GM19240 (cell line): Measurements from ENCODE around the gene IL12RB1.
A peak's percentile ranks its signal among the peaks of the same experiment; 100 is the strongest.
"Not testable (repeated sequence)": the region's sequence is repeated elsewhere in the genome, so short reads cannot be mapped to it uniquely, and the experiment has no call there.

Experiments
- DNase-seq: peaks from one replicate; pipeline ENCODE4 v3.0.0; 2011; ENCODE audit warnings: low spot score; ENCODE audit not compliant: insufficient read length

Gene IL12RB1

GRCh38 chr19:18112989-18113478 lies 26.3 kb upstream of the IL12RB1 start:
- DNase-seq: peak; percentile 74

GRCh38 chr19:18110609-18111232 lies 24.0 kb upstream of the IL12RB1 start:
- DNase-seq: no peak

- DNase-seq: no peak
Observed at GRCh38 chr19:18109733-18110608, 23.2 kb upstream of the IL12RB1 start.

DNA sequence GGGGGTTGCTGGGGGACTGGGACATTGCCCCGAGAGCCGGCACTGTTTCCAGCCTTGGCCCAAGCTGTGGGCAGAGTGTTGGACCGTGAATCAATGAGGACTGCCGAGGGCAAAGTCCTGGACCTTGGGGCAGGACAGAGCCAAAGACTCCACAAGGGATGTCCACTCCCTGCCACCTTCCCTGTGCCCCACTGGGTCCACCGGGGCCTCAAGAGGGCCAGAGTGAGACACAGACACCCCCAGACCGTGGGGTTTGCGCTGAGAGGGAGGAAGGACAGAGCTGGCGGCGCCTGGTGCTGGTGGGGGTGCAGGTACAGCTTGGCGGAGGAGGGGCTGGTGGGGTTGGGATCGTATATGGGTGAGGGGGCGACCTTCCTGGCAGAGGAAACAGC lies 22.6 kb upstream of the IL12RB1 start:
- no peak for DNase-seq

DNA sequence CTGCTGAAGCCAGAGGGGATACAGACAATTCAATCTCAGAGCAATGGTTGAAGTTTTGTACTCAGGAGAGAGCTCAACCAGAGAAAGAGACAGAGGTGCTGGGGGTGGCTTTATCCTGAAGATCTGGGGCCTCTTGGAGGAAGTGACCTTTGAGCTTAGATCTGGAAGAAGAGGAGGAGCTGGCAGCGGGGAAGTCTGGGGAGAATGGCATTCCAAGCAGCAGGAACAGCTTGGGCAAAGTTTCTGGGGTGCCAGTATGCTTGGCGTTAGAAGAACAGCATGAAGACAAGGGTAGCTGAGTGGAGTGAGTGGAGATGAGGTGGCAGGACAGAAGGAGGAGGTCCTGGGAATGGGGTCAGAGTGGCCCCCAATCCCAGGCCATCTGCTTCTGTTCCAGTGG lies 22.2 kb upstream of the IL12RB1 start:
- no peak for DNase-seq

DNA sequence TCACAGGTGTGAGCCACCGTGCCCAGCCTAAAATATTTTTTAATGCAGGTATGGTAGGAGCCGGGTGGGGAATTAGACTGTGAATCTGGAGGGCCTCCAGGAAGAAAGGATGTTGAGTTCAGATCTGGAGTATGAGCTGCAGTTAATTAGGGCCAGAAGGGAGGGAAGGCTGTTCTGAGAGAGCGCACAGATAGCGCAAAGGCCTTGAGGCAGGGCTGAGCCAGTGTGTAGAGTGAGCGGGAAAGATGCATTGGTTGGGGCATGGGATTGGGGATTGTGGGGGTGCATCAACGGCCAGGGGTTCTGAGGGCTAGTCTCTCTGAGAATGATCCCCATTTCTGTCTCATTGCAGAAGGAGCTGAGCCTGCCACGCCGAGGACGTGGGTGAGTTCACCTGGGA lies 20.5 kb upstream of the IL12RB1 start:
- no peak for DNase-seq

DNA sequence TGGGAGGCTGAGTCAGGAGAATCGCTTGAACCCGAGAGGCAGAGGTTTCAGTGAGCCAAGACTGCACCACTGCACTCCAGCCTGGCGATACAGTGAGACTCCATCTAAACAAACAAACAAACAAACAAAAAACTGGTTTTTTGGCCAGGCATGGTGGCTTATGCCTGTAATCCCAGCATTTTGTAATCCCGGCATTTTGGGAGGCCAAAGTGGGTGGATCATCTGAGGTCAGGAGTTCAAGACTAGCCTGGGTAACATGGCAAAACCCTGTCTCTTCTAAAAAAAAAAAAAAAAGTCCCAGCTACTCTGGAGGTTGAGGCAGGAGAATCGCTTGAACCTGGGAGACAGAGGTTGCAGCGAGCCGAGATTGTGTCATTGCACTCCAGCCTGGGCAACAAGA lies 18.5 kb upstream of the IL12RB1 start:
- not testable (repeated sequence) for DNase-seq

GRCh38 chr19:18104793-18105131 lies 18.0 kb upstream of the IL12RB1 start:
- DNase-seq: no peak

DNA sequence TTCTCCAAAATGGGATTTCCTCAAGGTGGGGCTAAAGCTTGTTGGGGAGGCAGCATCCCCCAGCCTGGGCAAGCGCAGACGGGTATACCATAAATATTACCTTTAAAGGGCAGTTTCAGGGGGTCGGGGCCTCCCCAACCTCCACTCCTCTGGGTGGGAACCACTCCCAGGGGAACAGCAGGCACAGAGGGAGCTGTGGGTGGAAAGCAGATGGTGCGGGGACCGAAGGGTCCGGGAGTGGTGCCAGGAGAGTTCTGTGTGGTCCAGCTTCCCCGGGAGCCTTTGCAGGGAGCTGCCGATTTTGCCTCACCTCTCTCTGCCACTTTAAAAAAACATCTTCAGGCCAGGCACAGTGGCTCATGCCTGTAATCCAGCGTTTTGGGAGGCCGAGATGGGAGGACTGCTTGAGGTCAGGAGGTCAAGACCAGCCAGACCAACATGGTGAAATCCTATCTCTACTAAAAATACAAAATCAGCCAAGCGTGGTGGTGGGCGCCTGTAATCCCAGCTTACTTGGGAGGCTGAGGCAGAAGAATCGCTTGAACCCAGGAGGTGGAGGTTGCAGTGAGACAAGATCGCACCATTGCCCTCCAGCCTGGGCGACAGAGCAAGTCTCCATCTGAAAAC lies 16.3 kb upstream of the IL12RB1 start:
- no peak for DNase-seq

GRCh38 chr19:18101268-18101667 lies 14.5 kb upstream of the IL12RB1 start:
- no peak for DNase-seq

DNA sequence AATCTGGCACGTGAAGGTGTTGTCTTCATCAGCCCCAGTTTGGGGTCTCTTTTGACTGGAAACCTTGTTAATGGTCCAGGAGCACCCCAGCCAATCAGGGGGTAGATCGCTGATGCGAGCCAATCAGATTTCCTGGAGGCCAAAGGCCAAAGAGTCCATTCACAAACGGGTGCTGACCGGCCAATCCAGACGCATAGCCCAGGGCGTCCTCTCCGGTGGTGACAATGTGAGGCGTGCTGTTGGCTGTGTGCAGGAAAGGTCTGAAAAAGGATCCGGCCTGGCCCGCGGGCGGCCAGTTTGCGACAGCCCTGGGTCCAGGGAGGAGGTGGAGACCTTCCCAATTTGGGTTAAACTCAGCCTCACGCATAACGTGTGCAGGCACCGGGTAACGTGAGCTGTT lies 14.0 kb upstream of the IL12RB1 start:
- DNase-seq: no peak

DNA sequence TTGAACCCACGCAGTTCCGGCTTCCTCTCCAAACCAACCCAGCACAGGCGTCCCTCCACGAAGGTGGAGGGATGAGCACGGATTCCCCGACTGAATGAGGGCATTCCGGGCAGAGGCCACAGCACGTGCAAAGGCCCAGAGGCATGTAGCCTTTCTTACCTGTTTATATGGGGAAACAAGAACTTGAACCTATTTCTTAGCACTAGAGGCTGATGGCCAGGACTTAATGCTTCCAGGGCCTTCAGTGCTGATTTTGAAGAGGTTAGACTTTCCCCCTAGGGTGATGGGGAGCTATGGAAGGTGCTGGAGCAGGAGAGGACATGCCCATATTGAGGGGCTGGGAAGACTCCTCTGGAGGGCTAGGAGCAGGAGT lies 12.9 kb upstream of the IL12RB1 start:
- DNase-seq: no peak

GRCh38 chr19:18098891-18099622 lies 12.3 kb upstream of the IL12RB1 start:
- DNase-seq: no peak

- no peak for DNase-seq
Observed at GRCh38 chr19:18097993-18098890, 11.5 kb upstream of the IL12RB1 start.

GRCh38 chr19:18097217-18097992 lies 10.7 kb upstream of the IL12RB1 start, which contains the start of gene MAST3:
Gene MAST3, plus strand, starts transcription at chr19:18097778. Its CDS starts 15 bp downstream, at chr19:18097793.
- peak; percentile 85 for DNase-seq

- no peak for DNase-seq
Observed at GRCh38 chr19:18096258-18096657, 9.5 kb upstream of the IL12RB1 start.

GRCh38 chr19:18093439-18094161 lies 6.9 kb upstream of the IL12RB1 start:
- DNase-seq: no peak

GRCh38 chr19:18091217-18091608 lies 4.5 kb upstream of the IL12RB1 start:
- DNase-seq: peak; percentile 28

DNA sequence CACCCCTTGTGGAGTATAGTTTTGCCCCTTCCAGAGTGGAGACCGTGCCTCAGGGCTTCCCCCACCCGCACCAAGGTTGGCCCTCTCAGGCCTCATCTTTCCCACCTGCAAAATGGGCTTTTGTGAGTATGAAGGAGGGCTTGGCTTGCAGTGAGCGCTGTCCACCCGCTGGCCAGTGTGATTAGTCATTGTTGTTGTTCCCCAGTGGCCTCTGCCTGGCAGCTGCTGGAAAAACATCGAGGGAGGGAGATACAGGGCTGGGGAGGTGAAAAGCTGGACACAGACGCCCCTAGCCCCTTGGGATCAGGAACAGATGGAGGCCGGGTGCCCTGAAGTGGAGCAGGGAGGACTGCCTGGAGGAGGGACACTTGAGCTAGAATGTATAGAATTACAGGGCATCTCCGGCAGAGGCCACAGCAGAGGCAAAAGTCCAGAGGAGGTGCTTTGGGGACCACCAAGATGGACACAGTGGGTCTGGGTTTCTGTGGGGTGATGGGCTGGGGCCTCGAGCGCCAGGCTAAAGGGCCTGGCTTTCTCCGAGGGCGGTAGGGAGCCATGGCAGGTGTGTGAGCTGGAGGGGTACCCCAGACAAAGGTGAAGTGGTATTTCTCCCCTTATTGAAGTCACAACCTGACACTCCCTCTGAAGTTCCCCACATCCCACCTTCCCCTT lies 3.9 kb upstream of the IL12RB1 start:
- DNase-seq: no peak
